CD4-positive, CD25-positive, alpha-beta regulatory T cell (primary cell): Measurements from ENCODE around the gene SHROOM3. TPM values are rescaled to one million over a fixed set of nuclear protein-coding genes. Genes with fewer than 3 reads are reported as not detected.
"Not testable (repeated sequence)": the region's sequence is repeated elsewhere in the genome, so short reads cannot be mapped to it uniquely, and the experiment has no call there.

ENCODE experiments used
- ATAC-seq, 2 donors: fragments of 150-1000 bp; cut with Tn5 transposase; one replicate each; pipeline ENCODE4 v1.10.0; 2021; ENCODE audit warnings: low read depth in 2 of 2, moderate number of reproducible peaks in 2 of 2, moderate library complexity in 1 of 2
- DNase-seq, 3 donors: peaks; one replicate each; pipeline versions ENCODE4 v3.0.0 to v3.0.0-alpha.2; 2012 to 2022; ENCODE audit warnings: mixed read lengths in 1 of 3
- H3K27ac ChIP-seq: one replicate; pipeline ENCODE4 v1.7.0; 2013; ENCODE audit warnings: mild to moderate bottlenecking, low read length; ENCODE audit not compliant: insufficient read depth, poor library complexity, severe bottlenecking
- H3K27me3 ChIP-seq: one replicate; pipeline ENCODE4 v1.7.0; 2013; ENCODE audit warnings: low read length; ENCODE audit not compliant: control insufficient read depth, insufficient read depth
- H3K36me3 ChIP-seq: one replicate; pipeline ENCODE4 v1.7.0; 2013; ENCODE audit warnings: mild to moderate bottlenecking, low read length, moderate library complexity; ENCODE audit not compliant: control insufficient read depth, insufficient read depth
- H3K4me1 ChIP-seq: 2 replicates; pipeline ENCODE4 v1.7.0; 2013; ENCODE audit warnings: mild to moderate bottlenecking, low read length; ENCODE audit not compliant: insufficient read depth, control insufficient read depth, poor library complexity, severe bottlenecking
- H3K4me3 ChIP-seq: one replicate; pipeline ENCODE4 v1.7.0; 2013; ENCODE audit warnings: low read depth, mild to moderate bottlenecking, low read length, moderate library complexity
- H3K9me3 ChIP-seq, 2 experiments: 1 replicate in 1 of 2; 2 replicates in 1 of 2; pipeline ENCODE4 v1.7.0; 2013; ENCODE audit warnings: low read length in 2 of 2, mild to moderate bottlenecking in 1 of 2, moderate library complexity in 1 of 2; ENCODE audit not compliant: control insufficient read depth in 2 of 2
- H3K27ac Mint-ChIP-seq, 3 donors: one replicate each; pipeline ENCODE4 v1.8.0; 2020 to 2022; ENCODE audit warnings: mild to moderate bottlenecking in 3 of 3, mixed read lengths in 3 of 3, moderate library complexity in 2 of 3
- H3K27me3 Mint-ChIP-seq: one replicate; pipeline ENCODE4 v1.8.0; 2022; ENCODE audit warnings: mild to moderate bottlenecking, mixed read lengths
- H3K36me3 Mint-ChIP-seq: one replicate; pipeline ENCODE4 v1.8.0; 2020; ENCODE audit warnings: mixed read lengths
- H3K4me1 Mint-ChIP-seq, 4 donors: one replicate each; pipeline ENCODE4 v1.8.0; 2020 to 2022; ENCODE audit warnings: mixed read lengths in 4 of 4, mild to moderate bottlenecking in 1 of 4
- H3K4me3 Mint-ChIP-seq, 4 donors: one replicate each; pipeline ENCODE4 v1.8.0; 2020 to 2022; ENCODE audit warnings: mild to moderate bottlenecking in 4 of 4, mixed read lengths in 4 of 4, moderate library complexity in 3 of 4
- H3K9me3 Mint-ChIP-seq, 7 donors: one replicate each; pipeline ENCODE4 v1.8.0; 2020 to 2022; ENCODE audit warnings: mixed read lengths in 7 of 7, mild to moderate bottlenecking in 3 of 7, moderate library complexity in 2 of 7
- polyA plus RNA-seq, 4 donors: library from polyadenylated mRNA; unstranded; fragments of 300-500 nt; fragmentation: Illumina TruSeq; gene quantifications; one replicate each; pipeline ENCODE4 v1.2.3, GENCODE V29; 2021
- total RNA-seq: library from RNA; stranded (reverse); gene quantifications from one replicate; pipeline ENCODE4 v1.2.3, GENCODE V29; 2022

SHROOM3 gene
- total and polyA plus RNA-seq, 5 donors from 2014 or later: not detected

GRCh38 chr4:76410636-76411035 is 24.4 kb upstream of the SHROOM3 start:
- no peaks in the 10 kb centered on the region for H3K4me1 Mint-ChIP-seq
- H3K27ac Mint-ChIP-seq: peak overlapping the region in 1 of 3 donors; percentile 34
- DNase-seq (no peak), ATAC-seq (no peak)
- Histone ChIP-seq H3K27ac (no peak overlapping the region), H3K36me3 (no peaks in the 10 kb centered on the region), H3K4me3 (no peak overlapping the region), H3K4me1 (no peaks in the 10 kb centered on the region), H3K9me3 (no peaks in the 10 kb centered on the region), H3K27me3 (peaks cover 2% of the 10 kb centered on the region)
- H3K4me3 Mint-ChIP-seq: no peak overlapping the region
- peaks cover 13% of the 10 kb centered on the region for H3K27me3 Mint-ChIP-seq
- H3K9me3 Mint-ChIP-seq: peaks cover 0 to 4% (median 0%) of the 10 kb centered on the region in 7 donors
- H3K36me3 Mint-ChIP-seq: no peaks in the 10 kb centered on the region

- Histone ChIP-seq H3K9me3 (no peaks in the 10 kb centered on the region), H3K4me3 (no peak overlapping the region), H3K27ac (no peak overlapping the region), H3K4me1 (no peaks in the 10 kb centered on the region), H3K27me3 (no peaks in the 10 kb centered on the region), H3K36me3 (no peaks in the 10 kb centered on the region)
- H3K27me3 Mint-ChIP-seq: peaks cover 38% of the 10 kb centered on the region
- peaks cover 0 to 2% (median 0%) of the 10 kb centered on the region in 7 donors for H3K9me3 Mint-ChIP-seq
- DNase-seq: no peak
- peaks cover 0 to 7% (median 1%) of the 10 kb centered on the region in 4 donors for H3K4me1 Mint-ChIP-seq
- H3K36me3 Mint-ChIP-seq: no peaks in the 10 kb centered on the region
- ATAC-seq: no peak
- H3K27ac Mint-ChIP-seq: no peak overlapping the region
- peak overlapping the region in 2 of 4 donors; percentile 41 to 83 for H3K4me3 Mint-ChIP-seq
These were observed 14.8 kb upstream of the SHROOM3 start for GRCh38 chr4:76420188-76420761.

GRCh38 chr4:76420762-76421581 is 14.1 kb upstream of the SHROOM3 start, which contains the start of gene CCDC158:
Gene CCDC158, minus strand, starts transcription at chr4:76421141. Its CDS starts 17,934 bp downstream, at chr4:76403207.
- H3K4me3 Mint-ChIP-seq: peak within 1 kb of the TSS in 3 of 4 donors; percentile 61 to 83 (median 70)
- H3K4me1 Mint-ChIP-seq: peaks cover 0 to 7% (median 1%) of the 10 kb centered on the region in 4 donors
- no peak within 1 kb of the TSS for H3K4me3 ChIP-seq
- ATAC-seq: no peak
- H3K27ac Mint-ChIP-seq: no peak within 1 kb of the TSS
- no peaks in the 10 kb centered on the region for H3K36me3 ChIP-seq
- no peaks in the 10 kb centered on the region for H3K36me3 Mint-ChIP-seq
- H3K27me3 Mint-ChIP-seq: peaks cover 38% of the 10 kb centered on the region
- H3K9me3 ChIP-seq: no peaks in the 10 kb centered on the region
- H3K27ac ChIP-seq: no peak within 1 kb of the TSS
- H3K27me3 ChIP-seq: no peaks in the 10 kb centered on the region
- no peaks in the 10 kb centered on the region for H3K4me1 ChIP-seq
- DNase-seq: no peak
- H3K9me3 Mint-ChIP-seq: peaks cover 0 to 2% (median 0%) of the 10 kb centered on the region in 7 donors

- not testable (repeated sequence) for H3K27ac ChIP-seq, H3K27ac Mint-ChIP-seq, H3K9me3 ChIP-seq, H3K4me1 ChIP-seq, H3K4me3 Mint-ChIP-seq, H3K4me3 ChIP-seq, H3K36me3 ChIP-seq, ATAC-seq, DNase-seq, H3K4me1 Mint-ChIP-seq, H3K36me3 Mint-ChIP-seq, H3K9me3 Mint-ChIP-seq, H3K27me3 ChIP-seq
- H3K27me3 Mint-ChIP-seq: peaks cover 34% of the 10 kb centered on the region
These were observed 11.9 kb upstream of the SHROOM3 start for GRCh38 chr4:76423159-76423558.

- no peak for ATAC-seq
- Mint-ChIP-seq H3K27ac (no peak overlapping the region), H3K27me3 (peaks cover 25% of the 10 kb centered on the region), H3K9me3 (peaks cover 0 to 2% (median 0%) of the 10 kb centered on the region in 7 donors), H3K4me1 (peaks cover 0 to 3% (median 1%) of the 10 kb centered on the region in 4 donors), H3K4me3 (no peak overlapping the region), H3K36me3 (no peaks in the 10 kb centered on the region)
- no peak for DNase-seq
- H3K4me1 ChIP-seq: no peaks in the 10 kb centered on the region
- no peaks in the 10 kb centered on the region for H3K9me3 ChIP-seq
- no peak overlapping the region for H3K27ac ChIP-seq
- no peaks in the 10 kb centered on the region for H3K36me3 ChIP-seq
- peaks cover 2% of the 10 kb centered on the region for H3K27me3 ChIP-seq
- no peak overlapping the region for H3K4me3 ChIP-seq
These were observed 8.8 kb upstream of the SHROOM3 start for GRCh38 chr4:76426272-76426671.

- Histone ChIP-seq H3K27me3 (peaks cover 8% of the 10 kb centered on the region), H3K9me3 (no peaks in the 10 kb centered on the region), H3K4me3 (no peak overlapping the region), H3K36me3 (no peaks in the 10 kb centered on the region), H3K4me1 (no peaks in the 10 kb centered on the region), H3K27ac (no peak overlapping the region)
- Mint-ChIP-seq H3K36me3 (no peaks in the 10 kb centered on the region), H3K27me3 (peaks cover 27% of the 10 kb centered on the region), H3K4me1 (no peaks in the 10 kb centered on the region), H3K9me3 (no peaks in the 10 kb centered on the region), H3K4me3 (no peak overlapping the region), H3K27ac (no peak overlapping the region)
- ATAC-seq: no peak
- DNase-seq: no peak
These were observed 5.4 kb upstream of the SHROOM3 start for GRCh38 chr4:76429636-76430035.

- peaks cover 36% of the 10 kb centered on the region for H3K27me3 Mint-ChIP-seq
- Histone ChIP-seq H3K27me3 (peaks cover 13% of the 10 kb centered on the region), H3K4me3 (no peak overlapping the region), H3K4me1 (no peaks in the 10 kb centered on the region), H3K36me3 (no peaks in the 10 kb centered on the region), H3K9me3 (no peaks in the 10 kb centered on the region), H3K27ac (no peak overlapping the region)
- H3K4me3 Mint-ChIP-seq: no peak overlapping the region
- no peak overlapping the region for H3K27ac Mint-ChIP-seq
- no peaks in the 10 kb centered on the region for H3K4me1 Mint-ChIP-seq
- DNase-seq (peak in 2 of 3 donors; percentile 8 to 49), ATAC-seq (no peak)
- H3K9me3 Mint-ChIP-seq: no peaks in the 10 kb centered on the region
- H3K36me3 Mint-ChIP-seq: no peaks in the 10 kb centered on the region
These were observed 4.3 kb upstream of the SHROOM3 start for GRCh38 chr4:76430519-76431388.
